Posterior cingulate gyrus (tissue), 11 donors: ENCODE measurements around the gene WDR90.
A peak's percentile ranks its signal among the peaks of the same experiment; 100 is the strongest.

Experiments used
- DNase-seq, 10 donors: peaks; one replicate each; pipeline versions ENCODE4 v3.0.0 to v3.0.0-alpha.2; 2020 to 2021; ENCODE audit warnings: mixed read lengths in 3 of 10
- intact Hi-C: fragments of 100-400 bp; cut with DNase I; formaldehyde crosslinking; loops from one replicate; pipeline ENCODE4 v1.15.1; 2023

The WDR90 gene

DNA sequence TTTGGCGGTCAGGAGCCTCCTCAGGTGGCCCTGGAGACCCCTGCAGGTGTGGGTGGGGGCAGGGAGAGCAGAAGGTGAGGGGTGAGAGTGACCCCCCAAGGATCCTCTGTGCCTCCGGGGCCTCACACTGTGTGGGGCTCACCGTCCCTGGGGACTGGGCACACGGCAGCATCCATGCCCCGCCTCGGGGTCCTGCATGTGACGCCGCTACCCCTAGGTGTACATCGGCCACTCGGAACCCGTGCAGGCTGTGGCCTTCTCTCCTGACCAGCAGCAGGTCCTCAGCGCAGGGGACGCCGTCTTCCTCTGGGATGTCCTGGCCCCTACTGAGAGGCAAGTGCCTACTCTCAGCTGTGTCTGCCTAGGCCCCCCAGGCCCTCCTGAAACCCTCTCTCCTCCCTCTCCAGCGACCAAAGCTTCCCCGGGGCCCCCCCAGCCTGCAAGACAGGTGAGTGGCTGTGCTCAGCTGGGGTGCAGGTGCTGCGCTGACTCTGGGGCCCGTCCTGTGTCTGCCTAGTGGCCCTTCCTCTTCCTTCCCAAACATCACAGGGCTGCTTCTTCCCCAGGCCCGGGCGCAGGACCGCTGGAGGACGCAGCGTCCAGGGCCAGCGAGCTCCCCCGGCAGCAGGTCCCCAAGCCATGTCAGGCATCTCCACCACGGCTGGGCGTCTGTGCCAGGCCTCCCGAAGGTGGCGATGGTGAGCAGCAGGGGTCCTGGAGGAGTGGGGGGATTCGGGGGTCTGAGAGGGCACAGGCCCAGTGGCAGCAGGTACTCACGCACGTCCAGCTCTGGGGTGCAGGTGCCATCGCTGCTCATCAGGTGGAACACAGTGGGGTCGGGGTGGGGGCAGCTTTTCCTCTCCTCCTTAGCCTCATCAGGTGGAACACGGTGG lies 9.8 kb downstream of the WDR90 start:
- DNase-seq = no peak
- intact Hi-C loops = no loop called here

DNA sequence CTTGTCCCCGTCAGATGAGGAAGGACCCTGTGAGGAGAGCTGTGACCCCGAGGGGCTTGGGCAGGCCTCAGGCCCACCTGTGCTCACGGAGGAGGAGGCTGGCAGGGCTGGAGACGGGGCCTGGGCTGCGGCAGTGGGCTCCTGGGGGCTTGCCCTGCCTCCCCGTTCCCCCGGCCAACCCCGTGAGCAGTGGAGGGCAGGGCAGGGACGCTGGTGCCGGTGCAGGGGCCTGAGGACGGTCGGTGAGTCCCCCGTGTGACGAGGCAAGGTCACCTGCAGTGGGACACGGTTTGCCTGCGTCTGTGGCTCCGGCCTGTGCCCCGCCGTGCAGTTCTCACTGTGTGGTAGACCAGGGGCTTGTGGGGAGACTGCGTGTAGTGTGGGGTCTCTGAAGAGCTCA lies 10.5 kb downstream of the WDR90 start:
- intact Hi-C loops = no loop called here
- DNase-seq = no peak

DNA sequence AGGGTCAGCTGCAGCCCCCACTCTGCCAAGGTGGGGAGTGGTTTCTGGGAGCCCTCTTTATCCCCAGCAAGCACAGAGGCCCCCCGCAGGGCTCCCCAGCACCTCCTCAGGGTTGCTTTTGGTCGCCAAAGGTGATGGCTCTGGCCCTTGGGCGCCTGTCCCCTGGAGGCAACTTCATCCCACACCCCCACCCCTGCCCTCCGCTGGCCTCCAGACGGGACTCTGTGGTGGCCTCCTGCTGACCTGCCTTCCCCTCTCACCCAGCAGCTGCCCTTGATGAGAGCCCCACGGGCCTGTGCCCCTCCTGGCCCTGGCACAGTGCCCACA lies 10.9 kb downstream of the WDR90 start:
- no peak for DNase-seq
- intact Hi-C loops = no loop called here

DNA sequence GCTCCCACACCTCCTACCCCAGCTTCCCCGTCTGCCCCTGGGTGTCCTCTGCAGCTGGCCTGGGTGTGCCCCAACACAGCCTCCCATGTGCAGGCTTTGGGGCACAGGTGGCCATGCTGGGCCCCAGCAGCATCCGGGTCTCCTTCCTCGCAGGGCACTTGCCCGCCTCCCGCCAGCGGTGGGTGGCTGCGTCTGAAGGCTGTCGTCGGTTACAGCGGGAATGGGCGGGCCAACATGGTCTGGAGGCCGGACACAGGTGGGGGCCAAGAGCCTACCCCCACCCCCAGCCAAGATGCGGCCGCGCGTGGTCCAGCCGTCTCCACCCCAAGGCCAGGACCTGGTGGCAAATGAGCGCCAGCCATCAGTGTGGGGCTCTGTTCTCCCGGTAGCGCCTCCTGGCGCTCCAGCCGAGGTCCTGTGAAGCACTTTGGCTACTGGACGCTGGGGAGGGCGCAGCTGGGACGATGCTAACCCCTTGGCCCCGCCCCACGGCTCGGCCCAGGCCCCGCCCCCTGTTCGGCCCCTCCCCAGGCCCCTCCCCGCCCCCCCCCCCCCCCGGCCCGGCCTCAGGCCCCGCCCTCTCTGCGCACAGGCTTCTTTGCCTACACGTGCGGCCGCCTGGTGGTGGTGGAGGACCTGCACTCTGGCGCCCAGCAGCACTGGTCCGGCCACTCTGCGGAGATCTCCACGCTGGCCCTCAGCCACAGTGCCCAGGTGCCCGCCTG lies 11.5 kb downstream of the WDR90 start:
- intact Hi-C loops = no loop called here
- DNase-seq = peak; percentile 69 to 98 (median 84)

DNA sequence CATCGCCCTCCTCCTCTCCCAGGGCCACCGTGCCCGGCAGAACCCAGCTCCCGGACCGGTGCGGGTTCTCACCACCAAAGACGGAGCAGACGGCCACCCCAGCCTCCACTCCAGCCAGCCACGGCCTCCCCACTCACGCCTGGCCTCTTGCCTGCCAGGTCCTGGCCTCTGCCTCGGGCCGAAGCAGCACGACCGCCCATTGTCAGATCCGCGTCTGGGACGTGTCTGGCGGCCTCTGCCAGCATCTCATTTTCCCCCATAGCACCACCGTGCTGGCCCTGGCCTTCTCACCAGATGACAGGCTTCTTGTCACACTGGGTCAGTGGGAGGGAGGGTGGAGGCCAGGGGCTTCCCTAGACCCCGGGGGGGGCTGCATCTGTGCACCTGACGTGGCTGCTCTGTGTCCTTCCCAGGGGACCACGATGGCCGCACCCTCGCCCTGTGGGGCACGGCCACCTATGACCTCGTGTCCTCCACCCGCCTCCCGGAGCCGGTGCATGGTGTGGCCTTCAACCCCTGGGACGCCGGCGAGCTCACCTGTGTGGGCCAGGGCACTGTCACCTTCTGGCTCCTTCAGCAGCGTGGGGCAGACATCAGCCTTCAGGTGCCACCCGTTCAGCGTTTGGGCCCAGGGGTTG lies 12.1 kb downstream of the WDR90 start:
- intact Hi-C loops = no loop called here
- no peak for DNase-seq

DNA sequence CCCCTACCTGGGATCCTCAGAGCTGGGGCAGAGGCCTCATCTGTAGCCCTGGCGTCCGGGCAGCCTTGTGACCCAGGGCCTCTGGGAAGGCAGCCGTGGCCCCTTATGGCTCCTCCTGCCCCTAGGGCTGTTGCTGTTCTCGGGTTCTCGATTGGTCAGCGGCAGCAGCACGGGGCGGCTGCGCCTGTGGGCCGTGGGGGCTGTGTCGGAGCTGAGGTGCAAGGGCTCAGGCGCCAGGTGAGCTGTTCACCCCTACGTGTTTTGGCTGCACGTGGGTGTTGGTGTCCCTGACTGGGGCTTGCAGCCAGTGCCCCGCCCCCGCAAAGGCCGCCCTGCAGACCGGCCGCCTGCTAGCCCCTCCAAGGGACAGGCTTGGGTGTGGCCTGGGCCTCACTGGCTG lies 12.9 kb downstream of the WDR90 start:
- no peak for DNase-seq
- intact Hi-C loops = no loop called here

DNA sequence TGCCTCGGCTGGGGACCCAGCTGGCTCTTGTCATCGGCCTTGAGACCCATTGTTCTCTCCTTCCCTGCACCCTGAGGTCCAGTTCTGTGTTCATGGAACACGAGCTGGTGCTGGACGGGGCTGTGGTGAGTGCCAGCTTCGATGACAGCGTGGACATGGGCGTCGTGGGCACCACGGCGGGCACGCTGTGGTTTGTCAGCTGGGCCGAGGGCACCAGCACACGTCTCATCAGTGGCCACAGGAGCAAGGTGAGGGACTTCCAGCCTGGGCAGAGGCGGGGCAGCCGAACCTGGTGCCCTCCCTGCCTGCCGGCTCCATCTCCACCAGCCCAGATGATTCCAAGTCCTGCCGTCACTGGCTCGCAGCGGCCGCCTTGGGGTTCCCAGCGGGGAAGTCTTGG lies 13.4 kb downstream of the WDR90 start:
- no peak for DNase-seq
- intact Hi-C loops = no loop called here

DNA sequence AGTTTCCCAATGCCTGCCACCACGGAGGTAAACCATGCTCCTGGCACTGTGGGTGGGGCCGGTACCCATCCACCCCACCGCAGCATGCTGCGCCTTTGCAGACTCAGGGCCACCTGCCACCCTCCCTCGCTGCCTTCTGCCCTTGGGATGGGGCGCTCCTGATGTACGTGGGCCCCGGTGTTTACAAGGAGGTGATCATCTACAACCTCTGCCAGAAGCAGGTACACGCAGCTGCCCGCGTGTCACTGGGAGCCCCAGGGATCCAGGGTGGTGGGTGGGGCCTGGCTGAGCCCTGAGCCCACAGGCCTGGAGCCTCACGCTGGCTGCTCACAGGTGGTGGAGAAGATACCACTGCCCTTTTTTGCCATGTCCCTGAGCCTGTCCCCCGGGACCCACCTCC lies 17.4 kb downstream of the WDR90 start:
- DNase-seq = no peak
- intact Hi-C loops = no loop called here

DNA sequence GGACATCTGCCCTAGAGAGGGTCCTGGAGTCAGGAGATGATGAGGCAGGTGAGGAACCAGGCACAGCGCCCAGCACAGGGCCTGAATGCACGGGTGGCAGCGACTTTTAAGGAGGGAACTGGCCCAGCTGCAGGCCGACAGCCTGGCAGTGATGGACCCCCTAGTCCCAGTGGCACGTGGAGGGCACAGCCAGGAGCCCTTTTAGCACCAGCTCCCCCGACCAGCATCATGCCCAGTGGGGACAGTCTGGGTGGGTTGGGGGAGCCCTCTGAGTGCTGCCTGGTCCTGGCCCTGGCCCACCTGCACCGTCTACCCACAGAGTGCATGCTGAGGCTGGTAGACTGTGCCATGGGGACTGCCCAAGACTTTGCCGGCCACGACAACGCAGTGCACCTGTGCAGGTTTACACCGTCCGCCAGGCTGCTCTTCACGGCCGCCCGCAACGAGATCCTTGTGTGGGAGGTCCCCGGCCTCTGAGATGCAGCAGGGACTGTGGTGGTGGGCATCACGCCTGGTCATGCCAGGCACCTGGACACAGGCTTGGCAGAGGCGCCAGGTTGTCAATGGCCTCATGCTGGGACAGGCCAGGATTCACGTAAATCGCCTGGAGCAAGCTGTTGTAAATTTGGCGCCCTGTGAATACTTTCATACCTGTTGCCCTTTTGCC lies 18.1 kb downstream of the WDR90 start:
- DNase-seq = no peak
- intact Hi-C loops = no loop called here

DNA sequence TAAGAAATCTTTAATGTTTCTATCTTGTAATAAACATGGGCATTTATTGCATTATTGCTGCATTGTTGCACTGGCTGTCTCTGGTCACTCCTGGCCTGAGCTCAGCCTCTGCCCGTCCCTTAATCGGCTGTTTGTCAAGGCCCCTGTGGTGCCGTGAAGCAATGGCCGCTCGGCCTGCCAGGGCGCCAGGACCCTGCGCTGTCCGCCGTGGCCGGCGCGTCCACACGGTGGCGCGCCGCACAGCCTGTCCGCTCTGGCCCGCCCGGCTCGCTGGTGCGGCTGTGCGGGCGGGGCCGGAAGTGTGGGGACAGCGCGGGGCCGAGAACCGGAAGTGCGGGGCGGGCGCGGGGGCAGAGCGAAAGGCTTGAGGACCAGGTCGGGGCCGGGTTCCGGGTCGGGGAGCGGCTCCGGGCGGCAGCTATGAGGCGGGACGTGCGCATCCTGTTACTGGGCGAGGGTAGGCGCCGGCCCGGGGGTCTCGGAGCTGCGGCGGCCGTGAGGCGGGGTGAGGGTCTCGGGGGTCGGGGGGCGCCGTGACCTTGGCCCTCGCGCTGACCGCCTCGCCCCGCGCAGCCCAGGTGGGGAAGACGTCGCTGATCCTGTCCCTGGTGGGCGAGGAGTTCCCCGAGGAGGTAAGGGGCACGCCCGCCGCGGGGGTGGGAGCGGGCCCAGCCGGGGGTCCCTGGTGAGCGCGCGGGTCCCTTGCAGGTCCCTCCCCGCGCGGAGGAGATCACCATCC lies 18.8 kb downstream of the WDR90 start, which contains the start of gene RHOT2:
RHOT2 (plus strand) TSS at position 353 of the 739 bp plus-strand sequence; CDS start at position 421, 68 bp downstream.
- intact Hi-C loops = no loop called here
- peak; percentile 87 to 99 (median 94) for DNase-seq

DNA sequence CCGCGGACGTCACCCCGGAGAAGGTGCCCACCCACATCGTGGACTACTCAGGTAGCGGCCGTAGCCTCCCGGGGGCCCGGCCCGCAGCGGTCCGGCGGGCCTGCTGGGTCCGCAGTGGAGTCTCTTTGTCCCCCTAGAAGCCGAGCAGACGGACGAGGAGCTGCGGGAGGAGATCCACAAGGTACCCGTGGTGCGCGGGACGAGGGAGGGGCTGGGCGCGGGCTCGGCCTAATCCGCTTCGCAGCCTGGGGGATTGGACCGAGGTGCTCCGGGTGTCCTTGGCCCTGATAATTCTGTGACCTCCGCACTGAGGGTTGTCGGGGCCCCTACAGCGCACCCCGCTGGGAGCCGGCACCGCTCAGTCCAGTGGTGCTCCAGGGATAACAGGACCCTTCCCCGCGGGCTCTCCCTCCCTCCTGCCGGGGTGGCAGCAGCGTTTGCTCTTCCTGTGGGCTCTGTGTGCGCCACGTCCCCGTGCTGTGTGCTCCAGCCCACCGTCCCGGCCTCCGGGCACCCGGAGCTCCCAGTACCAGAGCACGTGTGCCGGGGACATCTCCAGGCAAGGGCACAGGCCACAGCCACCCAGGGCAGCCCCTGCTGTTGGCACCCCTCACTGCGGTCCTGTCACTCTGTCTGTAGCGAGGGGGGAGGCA lies 19.5 kb downstream of the WDR90 start:
- no peak for DNase-seq
- intact Hi-C loops = no loop called here

DNA sequence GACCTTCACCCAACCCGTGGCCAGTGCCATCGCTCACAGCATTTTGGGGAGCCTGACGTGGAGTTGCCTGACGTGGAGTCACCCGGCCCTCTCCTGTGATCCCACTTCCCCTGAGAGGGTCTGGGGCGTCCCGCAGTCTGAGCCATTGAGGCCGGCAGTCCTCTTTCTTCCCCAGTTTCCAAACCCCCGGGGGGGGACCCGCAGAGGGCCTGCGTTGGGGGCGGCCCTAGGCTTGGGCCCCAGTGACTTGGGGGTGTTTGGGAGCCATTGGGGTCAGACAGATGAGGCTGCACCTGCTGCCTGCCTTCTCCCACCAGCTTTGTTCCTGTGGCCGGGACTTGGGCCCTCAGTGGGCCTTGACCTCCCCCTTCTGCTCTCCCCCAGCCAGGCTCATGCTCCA lies 20.5 kb downstream of the WDR90 start:
- DNase-seq = no peak
- intact Hi-C loops = no loop called here

DNA sequence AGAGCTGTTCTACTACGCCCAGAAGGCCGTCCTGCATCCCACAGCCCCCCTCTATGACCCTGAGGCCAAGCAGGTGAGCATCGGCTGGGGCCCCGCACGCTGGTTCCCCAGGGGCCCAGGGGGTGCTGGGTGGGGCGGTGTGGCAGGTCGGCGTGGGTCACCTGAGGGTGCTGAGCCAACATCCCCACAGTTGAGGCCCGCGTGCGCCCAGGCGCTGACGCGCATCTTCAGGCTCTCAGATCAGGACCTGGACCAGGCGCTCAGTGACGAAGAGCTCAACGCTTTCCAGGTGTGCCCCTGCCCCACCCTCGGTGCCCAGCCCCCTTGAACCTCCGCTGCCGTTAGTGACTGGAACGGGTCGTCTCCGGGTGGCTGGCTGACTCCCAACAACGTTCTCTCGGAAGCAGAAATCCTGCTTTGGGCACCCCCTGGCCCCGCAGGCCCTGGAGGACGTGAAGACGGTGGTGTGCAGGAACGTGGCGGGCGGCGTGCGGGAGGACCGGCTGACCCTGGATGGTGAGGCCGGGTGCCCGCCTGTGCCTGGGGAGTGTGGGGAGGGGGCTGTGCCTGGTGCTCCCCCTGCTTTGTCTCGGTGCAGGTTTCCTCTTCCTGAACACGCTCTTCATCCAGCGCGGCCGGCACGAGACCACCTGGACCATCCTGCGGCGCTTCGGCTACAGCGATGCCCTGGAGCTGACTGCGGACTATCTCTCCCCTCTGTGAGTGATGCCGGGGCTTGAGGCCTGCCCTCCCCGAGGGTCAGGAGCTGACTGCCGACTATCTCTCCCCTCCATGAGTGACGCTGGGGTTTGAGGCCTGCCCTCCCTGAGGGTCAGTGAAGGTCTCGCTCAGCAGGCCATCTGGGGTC lies 21.6 kb downstream of the WDR90 start:
- DNase-seq = no peak
- intact Hi-C loops = no loop called here

DNA sequence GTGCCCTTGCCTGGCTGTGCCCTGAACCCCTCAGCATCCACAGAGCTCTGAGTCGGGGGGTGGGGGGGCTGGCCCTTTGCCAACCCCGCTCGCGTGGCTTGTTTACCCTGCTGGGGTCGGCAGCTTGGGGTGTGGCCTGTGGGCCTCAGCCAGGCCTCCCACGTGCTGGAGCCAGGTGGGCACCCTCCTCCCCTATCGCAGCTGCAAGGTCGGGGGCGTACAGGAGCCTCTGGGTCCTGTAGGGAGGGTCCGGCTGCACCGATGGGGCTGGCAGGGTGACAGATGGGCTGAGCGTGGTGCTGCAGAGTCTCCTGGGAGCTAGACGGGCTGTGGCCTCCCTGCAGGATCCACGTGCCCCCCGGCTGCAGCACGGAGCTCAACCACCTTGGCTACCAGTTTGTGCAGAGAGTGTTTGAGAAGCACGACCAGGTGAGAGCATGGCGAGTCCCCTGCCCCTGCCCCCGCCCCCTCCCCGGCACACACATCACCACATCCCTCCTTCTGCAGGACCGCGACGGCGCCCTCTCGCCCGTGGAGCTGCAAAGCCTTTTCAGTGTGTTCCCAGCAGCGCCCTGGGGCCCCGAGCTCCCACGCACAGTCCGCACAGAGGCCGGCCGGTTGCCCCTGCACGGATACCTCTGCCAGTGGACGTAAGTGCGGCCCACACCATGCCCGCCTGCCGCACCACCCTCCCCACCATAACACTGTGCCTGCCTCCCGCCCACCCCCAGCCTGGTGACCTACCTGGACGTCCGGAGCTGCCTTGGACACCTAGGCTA lies 22.4 kb downstream of the WDR90 start:
- no peak for DNase-seq
- intact Hi-C loops = no loop called here

DNA sequence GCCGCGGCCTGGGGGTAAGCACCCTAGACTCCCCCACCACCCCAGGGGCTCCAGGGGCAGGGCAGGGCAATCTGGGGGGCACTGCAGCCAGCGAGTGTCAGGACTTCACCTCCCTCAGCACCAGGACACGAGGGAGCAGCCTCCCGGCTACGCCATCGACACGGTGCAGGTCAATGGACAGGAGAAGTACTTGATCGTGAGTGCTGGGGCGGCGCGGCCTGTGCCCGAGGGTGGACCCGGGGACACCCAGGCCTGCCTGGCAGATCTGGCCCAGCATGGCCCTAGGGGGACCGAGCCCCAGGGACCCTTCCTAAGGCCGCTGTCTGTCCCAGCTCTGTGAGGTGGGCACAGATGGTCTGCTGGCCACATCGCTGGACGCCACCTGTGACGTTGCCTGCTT lies 23.2 kb downstream of the WDR90 start:
- no peak for DNase-seq
- intact Hi-C loops = no loop called here

DNA sequence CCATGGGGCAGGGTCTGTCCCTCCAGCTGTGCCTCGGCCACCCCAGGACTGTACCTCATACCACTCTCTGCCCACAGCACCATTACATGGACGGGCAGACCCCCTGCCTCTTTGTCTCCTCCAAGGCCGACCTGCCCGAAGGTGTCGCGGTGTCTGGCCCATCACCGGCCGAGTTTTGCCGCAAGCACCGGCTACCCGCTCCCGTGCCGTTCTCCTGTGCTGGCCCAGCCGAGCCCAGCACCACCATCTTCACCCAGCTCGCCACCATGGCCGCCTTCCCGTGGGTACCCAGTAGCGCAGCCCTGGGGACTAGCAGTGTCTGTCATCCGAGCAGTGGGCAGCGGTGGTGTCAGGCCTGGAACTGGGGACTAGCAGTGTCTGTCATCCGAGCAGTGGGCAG lies 23.7 kb downstream of the WDR90 start:
- DNase-seq = no peak
- intact Hi-C loops = no loop called here

DNA sequence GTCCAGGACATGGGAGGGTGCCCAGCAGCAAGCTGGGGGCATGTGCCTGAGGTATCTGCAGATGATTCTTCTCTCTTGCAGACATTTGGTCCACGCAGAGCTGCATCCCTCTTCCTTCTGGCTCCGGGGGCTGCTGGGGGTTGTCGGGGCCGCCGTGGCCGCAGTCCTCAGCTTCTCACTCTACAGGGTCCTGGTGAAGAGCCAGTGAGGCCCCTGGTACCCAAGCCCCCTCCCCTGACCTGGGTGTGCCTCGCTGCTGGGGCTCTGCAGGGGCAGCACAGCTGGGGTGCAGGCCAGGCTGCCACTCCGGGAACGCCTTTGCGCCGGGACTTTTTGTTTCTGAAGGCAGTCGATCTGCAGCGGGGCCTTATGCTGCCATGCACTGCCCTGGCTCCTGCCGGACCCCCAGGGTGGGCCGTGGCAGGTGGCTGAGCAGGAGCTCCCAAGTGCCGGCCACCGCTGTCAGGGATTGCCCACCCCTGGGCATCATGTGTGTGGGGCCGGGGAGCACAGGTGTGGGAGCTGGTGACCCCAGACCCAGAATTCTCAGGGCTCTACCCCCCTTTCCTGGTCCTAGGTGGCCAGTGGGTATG lies 24.3 kb downstream of the WDR90 start:
- no peak for DNase-seq
- intact Hi-C loops = no loop called here
